Head of caudate nucleus (tissue), 42 donors: ENCODE measurements around the gene CPNE2.
"Not testable (repeated sequence)": the region's sequence is repeated elsewhere in the genome, so short reads cannot be mapped to it uniquely, and the experiment has no call there.

Experiments
- DNase-seq, 42 donors: peaks; one replicate each; pipeline versions ENCODE4 v3.0.0 to v3.0.0-alpha.2; 2020 to 2021; ENCODE audit warnings: mixed read lengths in 7 of 42
- intact Hi-C: fragments of 100-400 bp; cut with DNase I; formaldehyde crosslinking; loops from one replicate; pipeline ENCODE4 v1.15.0; 2022

Gene CPNE2

DNA sequence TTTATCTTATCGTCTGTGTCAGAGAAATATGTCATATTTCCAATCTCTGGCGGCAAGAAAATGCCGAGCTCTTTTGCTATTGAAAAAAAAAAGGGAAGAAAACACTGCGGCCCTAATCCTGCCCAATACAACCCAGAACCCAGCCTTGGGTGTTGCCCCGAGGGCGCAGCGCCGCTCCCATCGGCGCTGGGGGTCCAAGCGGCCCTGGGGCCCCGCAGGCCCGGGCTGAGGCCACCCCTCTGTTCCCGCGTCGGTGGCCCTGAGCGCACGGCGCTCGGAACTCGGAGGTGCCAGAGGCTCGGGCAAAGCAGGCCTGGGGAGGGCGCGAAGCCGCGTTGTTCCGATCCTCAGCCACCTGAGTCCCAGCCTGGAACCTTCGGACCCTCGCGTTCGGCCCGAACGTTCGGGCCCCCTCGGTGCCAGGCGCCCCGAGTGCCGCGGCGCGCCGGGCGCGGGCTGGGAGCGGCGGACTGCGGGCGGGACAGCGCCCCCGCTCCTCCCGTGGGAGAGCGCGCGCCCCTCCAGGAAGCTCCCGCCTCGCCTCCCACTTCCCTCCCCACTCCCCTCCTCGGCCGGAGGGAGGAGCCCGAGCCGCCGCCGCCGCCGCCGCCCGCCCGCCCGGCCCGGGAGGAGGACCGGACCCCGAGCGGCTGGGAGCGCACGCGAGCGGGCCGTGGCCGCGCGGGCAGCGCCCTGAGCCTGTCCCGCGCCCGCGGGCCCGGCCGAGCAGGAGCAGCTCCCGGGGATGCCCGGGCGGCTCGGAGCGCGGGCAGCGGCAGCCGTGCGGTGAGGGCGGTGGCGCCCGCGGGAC, at the start of gene CPNE2:
CPNE2 (plus strand) TSS at position 609 of the 811 bp plus-strand sequence. CDS start 18,160 bp downstream, outside the sequence.
- DNase-seq: peak in 41 of 42 donors; percentile 28 to 90 (median 83)
- intact Hi-C loops: loop anchor here (10.0 kb wide), 1 partner anchor 53 kb away; no protein-coding TSS in a partner anchor

DNA sequence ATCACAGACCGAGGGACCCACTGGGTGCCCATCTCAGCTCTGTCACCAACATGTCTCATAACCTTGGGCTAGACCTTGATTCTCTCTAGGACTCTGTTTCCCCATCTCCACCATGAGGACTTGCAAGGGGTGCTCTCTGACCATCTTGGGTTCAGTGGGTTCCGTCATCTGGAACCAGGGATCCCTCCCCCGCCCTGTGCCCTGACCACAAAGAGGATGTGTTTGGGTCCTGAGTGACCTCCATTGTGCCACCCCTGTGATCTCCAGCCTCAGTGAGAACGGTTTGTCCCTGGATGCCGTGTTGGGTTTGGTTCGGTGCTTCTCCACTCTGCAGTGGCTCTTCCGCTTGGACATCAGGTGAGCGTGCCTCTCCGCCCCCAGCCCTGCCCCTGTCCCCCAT, 49.1 kb upstream of the CPNE2 start:
- no peak for DNase-seq
- intact Hi-C loops: no loop called here

- DNase-seq: no peak
- intact Hi-C loops: no loop called here
These were observed 47.3 kb upstream of the CPNE2 start for GRCh38 chr16:57044931-57045693.

GRCh38 chr16:57045694-57046381, 46.5 kb upstream of the CPNE2 start:
- DNase-seq: peak; percentile 40 to 89 (median 79)
- intact Hi-C loops: no loop called here

DNA sequence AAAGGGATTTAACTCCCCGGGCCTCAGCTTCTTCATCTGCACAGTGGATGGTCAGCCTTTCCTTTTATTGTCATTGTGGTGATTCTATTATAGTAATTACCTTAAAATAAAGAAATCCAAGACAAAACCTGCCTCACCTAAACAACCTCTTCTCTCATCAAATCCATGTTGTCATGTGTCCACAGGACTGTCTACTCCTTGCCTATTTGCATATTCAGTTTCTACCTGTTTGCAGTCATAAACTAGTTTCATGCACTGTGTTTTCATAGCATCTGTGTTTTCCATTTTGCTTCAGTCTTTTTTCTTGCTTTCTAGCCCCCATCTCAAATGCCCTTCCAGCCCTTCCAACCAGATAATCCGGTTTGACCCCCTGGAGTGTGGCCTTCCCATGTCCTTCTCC, 44.3 kb upstream of the CPNE2 start:
- no peak for DNase-seq
- intact Hi-C loops: no loop called here

- DNase-seq: no peak
- intact Hi-C loops: no loop called here
These were observed 42.7 kb upstream of the CPNE2 start for GRCh38 chr16:57049678-57050077.

GRCh38 chr16:57051696-57052228, 40.6 kb upstream of the CPNE2 start:
- no peak for DNase-seq
- intact Hi-C loops: no loop called here

DNA sequence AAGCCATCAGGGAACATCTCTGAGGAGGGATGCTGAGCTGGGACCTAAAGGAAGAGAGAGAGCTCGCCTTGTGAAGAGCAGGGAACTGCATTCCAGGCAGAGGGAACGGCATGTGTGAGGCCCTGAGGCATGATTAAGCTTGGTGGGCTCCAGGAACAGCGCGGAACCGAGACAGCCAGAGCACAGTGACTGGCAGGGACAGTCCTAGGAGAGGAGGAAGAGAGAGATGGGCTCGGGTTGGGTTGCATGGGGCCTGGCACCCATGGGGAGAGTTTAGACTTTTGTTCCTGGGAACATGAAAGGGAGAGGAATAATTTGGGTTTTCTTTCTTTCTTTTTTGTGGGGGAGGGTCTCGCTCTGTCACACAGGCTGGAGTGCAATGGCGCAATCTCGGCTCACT, 39.2 kb upstream of the CPNE2 start:
- no peak for DNase-seq
- intact Hi-C loops: no loop called here

DNA sequence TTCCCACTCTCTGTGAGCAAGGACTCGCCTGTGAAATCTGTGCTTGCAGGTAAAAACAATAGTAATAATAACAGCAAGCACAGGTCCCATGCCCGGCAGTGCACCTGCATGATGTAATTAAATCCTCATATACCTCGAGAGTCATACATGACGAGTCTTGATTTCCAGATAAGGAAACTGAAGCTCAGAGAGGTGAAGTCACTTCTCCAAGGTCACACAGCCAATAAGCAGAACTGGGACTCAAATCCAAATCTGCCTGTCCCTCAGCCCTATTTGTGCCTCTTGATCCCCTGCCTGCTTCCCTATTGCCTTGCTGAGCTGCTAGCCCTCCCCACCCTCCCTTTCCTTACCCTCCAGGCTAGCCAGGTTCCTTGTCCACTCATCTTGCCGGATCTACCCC, 38.0 kb upstream of the CPNE2 start:
- DNase-seq: no peak
- intact Hi-C loops: no loop called here

- no peak for DNase-seq
- intact Hi-C loops: no loop called here
These were observed 37.6 kb upstream of the CPNE2 start for GRCh38 chr16:57054771-57055170.

DNA sequence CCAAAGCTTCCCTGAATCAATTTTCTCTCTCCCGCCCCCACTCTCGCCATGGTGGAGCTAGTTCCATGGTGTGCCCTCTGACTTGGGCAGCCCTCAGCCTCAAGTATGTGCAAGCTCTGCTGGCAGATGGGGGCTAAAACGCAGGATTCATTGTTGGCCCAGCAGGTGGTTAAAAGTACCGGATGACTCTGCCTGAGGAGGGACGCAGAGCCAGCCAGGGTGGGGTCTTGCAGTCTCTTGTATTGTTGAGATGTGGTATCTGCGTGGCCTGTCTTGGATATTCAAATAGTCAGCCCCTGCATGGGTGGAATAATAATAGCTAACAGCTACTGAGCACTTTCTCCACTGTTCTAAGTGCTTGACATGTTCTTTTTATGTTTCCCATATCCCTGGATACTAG, 36.7 kb upstream of the CPNE2 start:
- DNase-seq: no peak
- intact Hi-C loops: no loop called here

DNA sequence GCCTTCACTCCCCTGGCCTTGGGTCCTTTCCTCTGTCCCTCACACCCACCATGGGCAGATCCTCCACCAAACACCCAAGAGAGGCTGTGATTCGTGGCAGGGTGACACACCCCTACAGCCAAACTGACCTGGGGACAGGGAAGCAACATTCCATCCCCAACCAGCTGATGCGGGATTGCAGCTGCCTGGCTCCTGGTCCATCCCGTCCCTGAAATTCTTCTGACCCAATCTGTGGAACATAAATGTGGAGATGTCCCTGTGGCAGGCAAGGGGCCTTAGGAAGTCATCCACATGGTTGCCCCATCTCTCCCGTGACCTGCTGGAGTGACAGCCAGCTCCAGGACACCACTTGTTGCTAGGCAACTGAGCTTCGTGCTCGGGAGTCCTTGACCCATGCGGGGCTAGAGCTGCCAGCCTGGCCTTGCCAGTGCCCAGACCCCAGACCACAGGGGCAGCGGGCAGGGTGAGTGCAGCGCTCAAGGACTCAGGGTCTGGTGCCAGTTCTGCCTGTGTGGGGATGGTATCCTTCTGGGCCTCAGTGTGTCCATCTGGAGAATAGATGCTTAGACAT, 34.0 kb upstream of the CPNE2 start:
- intact Hi-C loops: no loop called here
- no peak for DNase-seq

DNA sequence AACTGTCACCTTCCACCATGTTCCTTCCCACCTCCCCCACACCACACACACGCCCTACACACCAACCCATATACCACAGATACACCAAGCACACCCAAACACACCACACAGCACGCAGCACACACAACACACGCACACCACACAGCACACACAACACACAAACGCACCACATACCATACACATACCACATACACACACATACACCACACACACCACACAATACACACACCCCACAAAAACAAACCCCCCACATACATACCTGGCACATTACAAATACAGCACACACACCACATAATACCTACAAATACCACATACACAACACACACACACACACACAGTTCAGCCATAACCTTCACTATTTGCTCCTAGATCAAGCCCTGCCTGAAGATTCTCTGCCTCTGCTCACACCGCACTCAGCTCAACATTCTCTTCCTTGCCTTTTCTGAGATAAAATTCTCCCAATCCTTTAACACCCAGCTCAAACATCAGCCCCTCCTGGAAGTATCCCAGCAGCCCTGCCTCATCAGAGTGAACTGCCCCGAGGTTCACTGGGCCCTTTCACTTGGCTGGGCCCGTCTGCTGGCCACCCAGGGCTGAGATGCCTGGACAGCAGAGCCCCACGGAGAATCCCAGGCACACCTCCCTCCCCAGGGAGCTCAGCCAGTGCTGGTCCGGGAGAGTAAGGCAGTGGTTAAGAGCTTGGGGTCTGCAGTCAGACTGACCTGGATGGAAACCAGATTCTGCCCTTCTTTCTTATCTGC, 31.9 kb upstream of the CPNE2 start:
- intact Hi-C loops: no loop called here
- no peak for DNase-seq

DNA sequence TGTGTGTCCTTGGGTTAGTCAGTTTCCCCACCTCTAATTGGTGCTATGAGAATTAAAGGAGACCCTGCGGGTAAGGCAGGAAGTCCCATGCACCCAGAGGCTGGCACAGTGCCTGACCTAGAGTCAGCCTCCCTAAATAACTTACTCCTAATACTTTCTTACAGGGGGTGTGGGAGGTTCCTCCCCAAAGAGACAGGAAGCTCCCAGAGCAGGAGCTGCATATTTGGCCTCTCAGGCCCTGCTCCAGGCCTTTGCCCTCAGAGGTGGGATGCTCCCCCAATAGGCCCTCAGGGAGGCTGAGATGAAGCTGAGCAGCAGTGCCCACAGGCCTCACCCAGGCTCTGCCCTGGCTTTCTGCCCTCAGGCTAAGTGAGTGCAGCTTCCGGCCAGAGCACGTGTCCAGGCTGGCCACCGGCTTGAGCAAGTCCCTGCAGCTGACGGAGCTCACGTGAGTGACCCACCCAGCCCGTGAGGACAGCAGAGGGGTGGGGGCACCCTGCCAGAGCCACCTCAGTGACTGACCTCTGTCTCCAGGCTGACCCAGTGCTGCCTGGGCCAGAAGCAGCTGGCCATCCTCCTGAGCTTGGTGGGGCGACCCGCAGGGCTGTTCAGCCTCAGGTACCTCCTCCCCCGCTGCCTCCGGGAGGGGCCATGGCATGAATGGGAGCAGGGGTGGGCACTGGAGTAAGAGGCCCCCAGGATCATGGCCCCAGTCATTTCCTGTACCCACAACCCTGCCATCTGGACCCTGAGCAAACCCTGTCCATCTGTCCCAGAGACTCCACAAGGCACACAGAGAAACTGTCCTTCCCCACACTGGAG, 31.1 kb upstream of the CPNE2 start:
- DNase-seq: peak in 12 of 42 donors; percentile 9 to 57 (median 32)
- intact Hi-C loops: no loop called here

- intact Hi-C loops: no loop called here
- no peak for DNase-seq
These were observed 30.1 kb upstream of the CPNE2 start for GRCh38 chr16:57062329-57062728.

DNA sequence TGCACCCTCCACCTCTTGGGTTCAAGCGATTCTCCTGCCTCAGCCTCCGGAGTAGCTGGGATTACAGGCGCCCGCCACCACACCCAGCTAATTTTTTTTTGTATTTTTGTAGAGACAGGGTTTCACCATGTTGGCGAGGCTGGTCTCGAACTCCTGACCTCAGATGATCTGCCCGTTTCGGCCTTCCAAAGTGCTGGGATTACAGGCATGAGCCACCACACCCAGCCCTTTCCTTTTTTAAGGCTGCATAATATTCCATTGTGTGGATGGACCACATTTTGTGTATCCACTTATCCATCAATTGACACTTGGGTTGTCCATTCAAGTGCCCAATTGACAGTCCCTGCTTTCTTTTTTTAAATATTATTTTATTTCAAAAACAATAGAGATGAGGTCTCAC, 29.2 kb upstream of the CPNE2 start:
- DNase-seq, intact Hi-C loops: not testable (repeated sequence)

DNA sequence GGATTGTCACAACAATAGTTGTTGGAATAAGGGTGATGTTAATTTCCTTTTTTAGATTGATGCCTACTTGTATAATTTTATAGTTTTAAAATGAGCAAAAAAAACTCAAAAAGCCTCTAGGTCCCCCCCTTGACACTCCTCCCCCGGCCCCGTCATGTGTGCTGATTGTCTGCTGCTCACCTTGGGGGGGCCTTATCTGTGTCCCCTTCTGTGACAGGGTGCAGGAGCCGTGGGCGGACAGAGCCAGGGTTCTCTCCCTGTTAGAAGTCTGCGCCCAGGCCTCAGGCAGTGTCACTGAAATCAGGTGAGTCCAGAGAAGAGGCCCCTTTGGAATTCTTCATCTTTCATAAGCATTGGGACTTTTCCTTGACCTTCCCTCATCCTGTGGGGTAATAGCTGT, 27.4 kb upstream of the CPNE2 start:
- DNase-seq: no peak
- intact Hi-C loops: no loop called here

DNA sequence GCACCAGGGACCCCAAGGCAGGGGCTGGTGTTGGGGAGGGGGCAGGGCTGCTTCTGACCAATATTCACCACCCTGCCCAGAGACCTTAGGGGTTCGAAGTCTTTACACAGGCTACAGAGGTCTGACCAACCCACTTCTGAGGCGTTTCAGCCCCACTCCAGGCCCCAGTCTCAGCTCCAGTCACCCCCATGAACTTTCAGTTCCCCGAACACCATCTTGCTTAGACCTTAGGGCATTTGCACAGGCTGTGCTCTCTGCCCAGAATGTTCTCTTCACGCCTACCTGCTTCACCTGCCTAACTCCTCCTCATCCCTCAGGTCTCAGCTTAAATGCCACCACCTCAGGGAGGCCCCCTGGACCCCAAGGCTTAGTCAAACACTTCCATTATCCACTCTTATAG, 25.8 kb upstream of the CPNE2 start:
- intact Hi-C loops: no loop called here
- no peak for DNase-seq
